Neural crest cell (in vitro differentiated cells): ENCODE data around the gene ZDHHC1. TPM values are rescaled to one million over a fixed set of nuclear protein-coding genes. Genes with fewer than 3 reads are reported as not detected.
A peak's percentile ranks its signal among the peaks of the same experiment; 100 is the strongest.

Source experiments
- DNase-seq: peaks from one replicate; pipeline ENCODE4 v3.0.0; 2021; ENCODE audit warnings: low read depth, mixed read lengths, low spot score
- H3K27ac Mint-ChIP-seq: one replicate; pipeline ENCODE4 v1.8.0; 2021; ENCODE audit warnings: mild to moderate bottlenecking, mixed read lengths; ENCODE audit not compliant: unreplicated experiment
- H3K27me3 Mint-ChIP-seq: 2 replicates; pipeline ENCODE4 v1.8.0; 2021; ENCODE audit warnings: low read depth, mild to moderate bottlenecking, mixed read lengths
- H3K36me3 Mint-ChIP-seq: 2 replicates; pipeline ENCODE4 v1.8.0; 2021; ENCODE audit warnings: low read depth, mild to moderate bottlenecking, mixed read lengths
- H3K4me1 Mint-ChIP-seq: 2 replicates; pipeline ENCODE4 v1.8.0; 2021; ENCODE audit warnings: mixed read lengths
- H3K4me3 Mint-ChIP-seq: one replicate; pipeline ENCODE4 v1.8.0; 2021; ENCODE audit warnings: mild to moderate bottlenecking, mixed read lengths
- H3K9me3 Mint-ChIP-seq: 2 replicates; pipeline ENCODE4 v1.8.0; 2021; ENCODE audit warnings: mixed read lengths
- CTCF ChIP-seq: fragments of 200-600 bp; sonication (generic); conservative IDR thresholded peaks from 2 replicates; pipeline ENCODE4 v1.5.0; 2021; ENCODE audit warnings: antibody characterized with exemption, mild to moderate bottlenecking
- total RNA-seq: library from RNA; stranded (reverse); gene quantifications from 2 replicates; pipeline ENCODE4 v1.2.1, GENCODE V29; 2021

ZDHHC1 gene
- total RNA-seq, 1 donor from 2014 or later: 10.2 TPM

- no peaks in the 10 kb centered on the region for H3K27me3 Mint-ChIP-seq
- no peak overlapping the region for H3K27ac Mint-ChIP-seq
- TF ChIP-seq CTCF: no peak
- H3K4me3 Mint-ChIP-seq: no peak overlapping the region
- no peak for DNase-seq
- H3K36me3 Mint-ChIP-seq: no peaks in the 10 kb centered on the region
- H3K9me3 Mint-ChIP-seq: no peaks in the 10 kb centered on the region
- peaks cover 25% of the 10 kb centered on the region for H3K4me1 Mint-ChIP-seq
These were observed 41.9 kb upstream of the ZDHHC1 start for GRCh38 chr16:67458121-67458641.

DNA sequence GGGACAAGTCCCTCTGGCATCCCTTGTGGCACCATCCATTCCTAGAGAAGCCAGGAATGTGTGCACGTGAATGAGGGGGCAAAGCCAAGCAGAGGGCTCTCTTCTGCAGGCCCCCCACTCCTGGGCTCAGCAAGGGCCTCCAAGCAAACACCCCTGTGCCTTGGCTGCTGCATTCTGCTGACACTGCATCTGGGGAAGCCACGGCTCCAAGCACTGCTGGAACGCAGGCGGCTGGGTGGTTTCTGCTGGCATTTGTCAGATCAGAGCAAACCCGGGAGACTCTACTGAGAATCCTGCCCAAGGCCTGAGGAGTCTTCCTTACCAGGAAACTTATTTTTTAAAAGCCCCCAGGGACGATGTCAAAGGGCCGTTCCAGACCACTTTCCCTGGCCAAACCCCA lies 41.3 kb upstream of the ZDHHC1 start:
- DNase-seq: no peak
- H3K4me3 Mint-ChIP-seq: no peak overlapping the region
- H3K9me3 Mint-ChIP-seq: no peaks in the 10 kb centered on the region
- H3K36me3 Mint-ChIP-seq: no peaks in the 10 kb centered on the region
- no peak for TF ChIP-seq CTCF
- H3K27me3 Mint-ChIP-seq: no peaks in the 10 kb centered on the region
- H3K4me1 Mint-ChIP-seq: peaks cover 25% of the 10 kb centered on the region
- H3K27ac Mint-ChIP-seq: no peak overlapping the region

DNA sequence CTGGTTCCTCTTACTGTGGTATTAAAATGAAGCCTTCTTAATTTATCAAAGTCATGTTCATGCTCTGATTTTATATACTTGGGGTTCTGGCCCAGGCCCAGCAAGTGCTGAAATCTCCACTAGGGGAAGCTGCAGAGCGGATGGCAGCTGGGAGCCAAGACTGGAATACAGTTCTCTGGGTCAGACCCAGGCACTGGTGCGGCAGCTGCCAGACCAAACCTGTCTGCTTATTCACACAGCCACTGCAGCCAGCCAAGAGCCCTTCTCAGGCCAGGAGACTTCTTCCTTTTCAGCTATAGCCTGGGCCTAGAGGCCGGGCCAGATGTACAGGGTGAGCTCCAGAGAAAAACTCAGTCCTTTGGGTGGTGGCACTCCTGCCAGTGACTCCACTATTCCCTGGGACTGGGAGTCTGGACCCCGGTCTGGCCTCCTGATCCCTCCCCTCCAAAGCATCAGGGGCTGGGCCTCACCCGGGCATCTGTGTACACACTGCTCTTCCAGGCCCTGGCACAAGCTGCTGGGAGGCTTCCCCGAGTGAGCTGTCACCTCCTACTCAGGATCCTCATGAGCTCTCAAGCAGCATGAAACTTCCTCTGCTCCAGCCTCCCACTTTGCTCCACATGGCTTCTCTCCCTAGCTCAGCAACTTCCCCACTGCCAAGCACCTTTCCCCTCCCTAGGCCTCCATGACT lies 40.3 kb upstream of the ZDHHC1 start:
- H3K27ac Mint-ChIP-seq: no peak overlapping the region
- H3K4me3 Mint-ChIP-seq: no peak overlapping the region
- TF ChIP-seq CTCF: peak; percentile 34
- peaks cover 25% of the 10 kb centered on the region for H3K4me1 Mint-ChIP-seq
- H3K27me3 Mint-ChIP-seq: no peaks in the 10 kb centered on the region
- no peaks in the 10 kb centered on the region for H3K9me3 Mint-ChIP-seq
- DNase-seq: no peak
- H3K36me3 Mint-ChIP-seq: no peaks in the 10 kb centered on the region

GRCh38 chr16:67454852-67455251 lies 38.6 kb upstream of the ZDHHC1 start:
- no peak for TF ChIP-seq CTCF
- Mint-ChIP-seq H3K4me1 (peaks cover 20% of the 10 kb centered on the region), H3K9me3 (no peaks in the 10 kb centered on the region), H3K27me3 (no peaks in the 10 kb centered on the region), H3K4me3 (no peak overlapping the region), H3K36me3 (no peaks in the 10 kb centered on the region), H3K27ac (peak overlapping the region; percentile 2)
- DNase-seq: no peak

GRCh38 chr16:67454104-67454503 lies 37.8 kb upstream of the ZDHHC1 start:
- Mint-ChIP-seq H3K4me3 (no peak overlapping the region), H3K36me3 (no peaks in the 10 kb centered on the region), H3K27ac (peak overlapping the region; percentile 77), H3K4me1 (peaks cover 20% of the 10 kb centered on the region), H3K27me3 (no peaks in the 10 kb centered on the region), H3K9me3 (no peaks in the 10 kb centered on the region)
- DNase-seq: no peak
- TF ChIP-seq CTCF: no peak
